ENCODE data around the gene ACTC1. TPM values are rescaled to one million over a fixed set of nuclear protein-coding genes. Genes with fewer than 3 reads are reported as not detected.
"Not testable (repeated sequence)": the region's sequence is repeated elsewhere in the genome, so short reads cannot be mapped to it uniquely, and the experiment has no call there.

Gene ACTC1
- polyA plus RNA-seq (ENCODE audit: insufficient read length in 4 of 4): 1 to 10 TPM; 1.1 to 2.0 (median 1.5) TPM

DNA sequence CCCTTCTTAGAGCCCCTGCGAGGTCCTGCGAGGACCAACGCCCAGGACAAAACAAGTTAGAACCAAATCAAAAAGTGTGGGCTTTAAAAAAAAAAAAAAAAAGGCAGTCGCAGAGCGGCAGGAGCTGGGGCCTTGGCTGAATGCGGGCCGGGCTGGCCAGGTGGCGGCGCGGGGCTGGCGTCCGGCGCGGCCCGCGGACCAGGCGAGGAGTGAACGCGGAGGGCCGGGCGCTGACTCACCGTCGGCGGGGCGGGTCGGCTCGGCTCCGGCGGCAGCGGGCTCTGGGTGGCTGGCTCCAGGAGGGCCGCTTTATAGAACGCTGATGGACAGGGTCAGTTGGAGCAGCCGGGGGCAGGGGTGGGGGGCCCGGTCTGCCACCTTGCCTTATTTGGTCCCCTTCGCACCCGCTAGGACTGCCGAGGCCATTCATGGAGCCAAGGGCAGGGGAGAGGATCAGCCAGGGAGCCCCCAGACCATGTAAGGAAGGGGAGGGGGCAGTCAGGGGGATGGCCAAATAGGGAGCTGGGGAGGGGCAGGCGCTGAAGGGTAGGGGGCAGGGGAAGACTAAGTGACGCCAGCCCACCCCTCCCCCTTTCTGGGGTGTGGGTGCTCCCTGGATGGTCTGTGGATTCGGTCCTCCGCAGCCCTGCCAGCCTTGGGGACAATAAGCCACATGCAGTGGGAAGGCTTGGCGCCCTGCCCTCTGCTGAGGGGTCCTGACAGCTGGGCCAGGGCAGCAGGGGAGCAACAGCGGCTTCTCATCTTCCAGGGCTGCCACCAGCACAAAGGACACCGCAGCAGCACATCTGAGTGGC is at the start of gene ACTC1:
ACTC1 (minus strand) TSS at position 283 of the 815 bp plus-strand sequence. CDS start 741 bp downstream, outside the sequence.
- DNase-seq (ENCODE audit: low read depth in 4 of 4, low spot score in 3 of 4): no peak

DNA sequence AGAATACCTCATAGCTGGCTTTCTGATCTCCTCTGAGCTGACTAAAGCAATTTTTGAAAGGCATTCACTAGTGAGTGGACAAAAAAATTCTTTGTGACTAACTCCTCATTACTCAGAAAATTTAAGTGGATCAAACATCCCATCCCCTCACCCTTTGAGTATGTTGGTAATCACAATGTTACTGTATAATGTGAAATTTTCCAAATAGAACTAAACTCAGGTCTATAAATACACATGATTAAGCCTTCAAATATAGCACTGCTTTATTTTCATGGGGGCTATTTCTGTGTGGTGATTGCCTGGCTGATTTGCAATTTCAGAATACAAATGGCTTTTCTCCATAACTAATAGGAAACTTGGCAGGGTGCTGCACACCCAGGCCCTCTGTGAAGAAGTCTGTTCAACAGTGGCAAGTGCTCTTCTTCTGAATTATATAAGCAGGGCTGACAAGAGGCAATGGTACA is 45.9 kb upstream of the ACTC1 start:
- DNase-seq (ENCODE audit: low read depth in 4 of 4, low spot score in 3 of 4): no peak

DNA sequence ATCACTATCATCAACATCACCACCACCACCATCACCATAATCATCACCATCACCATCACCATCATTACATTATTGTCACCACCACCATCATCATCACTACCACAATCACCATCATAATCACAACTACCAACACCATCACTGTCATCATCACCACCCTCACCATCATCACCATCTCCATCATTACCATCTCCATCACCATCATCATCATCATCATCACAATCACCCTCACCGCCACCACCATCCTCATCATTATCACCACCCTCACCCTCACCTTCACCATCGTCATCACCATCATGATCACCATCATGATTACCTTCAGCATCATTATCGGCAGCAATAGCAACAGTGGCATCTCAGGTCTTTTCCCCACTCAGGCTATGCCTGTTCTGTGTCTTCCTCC is 42.9 kb upstream of the ACTC1 start:
- DNase-seq (ENCODE audit: low read depth in 4 of 4, low spot score in 3 of 4): no peak

DNA sequence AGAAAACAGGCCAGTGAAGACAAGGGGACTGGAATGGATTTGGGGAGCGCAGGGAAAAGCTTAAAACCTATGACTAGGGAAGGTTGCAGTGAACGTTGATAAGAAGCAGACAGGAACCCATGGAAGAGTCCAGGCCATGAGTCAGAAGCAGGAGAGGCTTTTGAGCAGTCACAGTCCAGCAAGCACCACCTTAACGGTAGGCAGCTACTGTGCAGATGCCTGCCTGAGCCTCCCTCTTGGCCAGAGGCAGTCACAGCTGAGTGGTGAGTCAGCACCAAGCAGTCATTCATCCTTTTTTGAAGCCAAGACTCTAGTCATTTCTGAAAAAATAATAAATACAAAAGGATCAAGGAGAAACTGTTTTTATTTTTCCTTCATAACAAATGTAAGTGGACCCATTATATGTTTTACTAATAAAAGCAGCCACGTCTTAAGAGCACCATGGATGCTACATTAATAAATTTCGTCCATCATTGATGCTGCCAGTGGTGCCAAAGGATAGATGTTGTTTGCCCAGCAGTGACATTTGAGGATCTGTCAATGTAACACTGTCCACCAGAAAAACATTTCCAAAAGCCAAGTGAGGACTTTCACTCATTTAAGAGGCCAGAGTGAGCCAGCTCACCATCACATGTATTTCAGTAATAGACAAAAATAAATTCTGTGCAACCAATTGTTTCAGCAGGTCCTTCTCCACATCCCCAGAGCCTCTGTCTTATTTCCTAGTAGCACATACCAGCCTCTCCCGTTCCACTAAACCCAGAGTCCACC is 42.1 kb upstream of the ACTC1 start:
- DNase-seq (ENCODE audit: low read depth in 4 of 4, low spot score in 3 of 4): no peak

DNA sequence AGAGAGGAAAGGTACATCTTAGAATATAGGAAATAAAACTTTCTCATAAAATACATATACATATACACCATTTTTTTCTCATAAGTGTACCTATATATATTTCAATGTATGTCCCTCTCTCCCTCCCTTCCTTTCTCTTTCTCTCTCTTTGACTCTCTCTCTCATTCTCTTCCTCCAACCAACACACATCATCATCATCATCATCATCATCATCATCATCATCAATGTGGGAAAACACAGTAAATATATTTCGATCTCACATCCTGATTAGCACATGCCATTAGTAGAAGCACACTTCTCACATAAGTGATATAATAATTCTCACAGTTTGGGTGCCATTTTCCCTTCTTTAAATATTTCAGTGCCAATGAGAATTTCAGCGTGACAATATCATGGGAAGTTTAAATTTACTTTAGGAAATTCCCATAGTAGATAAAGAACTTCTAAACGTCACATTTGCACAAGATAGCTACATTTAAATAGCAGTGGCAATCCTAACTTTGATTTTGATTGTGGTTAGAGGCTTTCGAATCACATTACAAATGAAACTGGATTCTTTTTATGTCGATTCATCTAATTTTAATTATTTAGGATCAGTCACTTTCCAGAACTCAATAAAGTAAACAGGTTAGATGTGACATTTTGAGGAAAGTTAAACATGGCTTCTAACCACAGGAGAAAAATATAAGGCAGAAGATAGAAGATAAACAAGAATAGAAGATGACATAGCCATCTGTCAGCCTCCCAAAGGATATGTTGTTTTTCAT is 33.0 kb upstream of the ACTC1 start:
- DNase-seq (ENCODE audit: low read depth in 4 of 4, low spot score in 3 of 4): no peak

DNA sequence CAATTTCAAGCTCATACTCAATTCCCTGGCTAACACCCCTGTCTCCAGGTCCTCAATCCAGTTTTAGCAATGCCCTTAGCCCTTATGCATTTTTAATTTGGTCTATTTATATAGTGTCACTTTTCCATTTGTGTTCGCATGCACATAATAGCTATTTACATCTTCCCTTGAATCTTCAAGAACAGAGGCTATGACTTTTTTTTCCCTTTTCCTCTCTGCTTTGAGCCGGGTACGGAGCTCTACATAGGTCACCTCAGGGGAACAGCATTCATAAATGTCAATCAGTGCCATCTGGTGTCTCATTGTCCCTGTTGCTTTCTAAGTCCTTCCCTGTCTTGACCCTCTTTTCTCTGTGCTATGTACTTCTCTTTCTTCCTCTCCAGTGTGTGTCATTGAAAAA is 26.5 kb upstream of the ACTC1 start:
- no peak for DNase-seq (ENCODE audit: low read depth in 4 of 4, low spot score in 3 of 4)

DNA sequence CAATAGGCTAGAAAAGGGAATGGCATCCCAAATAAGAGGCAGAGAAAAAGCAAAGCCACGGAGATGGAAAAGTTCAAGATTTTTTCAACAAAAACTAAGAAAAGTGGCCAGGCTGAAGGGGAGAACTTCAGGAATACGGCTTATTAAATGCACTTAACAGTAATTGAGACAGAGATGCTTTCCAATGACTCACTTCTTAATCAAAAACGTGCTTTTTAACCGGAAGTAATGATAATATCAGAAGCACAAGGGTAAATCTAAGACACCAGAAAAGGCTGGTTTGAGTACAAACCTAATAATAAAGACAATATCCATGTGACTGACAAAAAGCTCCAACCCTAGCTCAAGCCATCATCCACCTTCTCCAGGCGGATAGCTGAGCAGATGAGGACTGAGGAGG is 24.8 kb upstream of the ACTC1 start:
- no peak for DNase-seq (ENCODE audit: low read depth in 4 of 4, low spot score in 3 of 4)

DNA sequence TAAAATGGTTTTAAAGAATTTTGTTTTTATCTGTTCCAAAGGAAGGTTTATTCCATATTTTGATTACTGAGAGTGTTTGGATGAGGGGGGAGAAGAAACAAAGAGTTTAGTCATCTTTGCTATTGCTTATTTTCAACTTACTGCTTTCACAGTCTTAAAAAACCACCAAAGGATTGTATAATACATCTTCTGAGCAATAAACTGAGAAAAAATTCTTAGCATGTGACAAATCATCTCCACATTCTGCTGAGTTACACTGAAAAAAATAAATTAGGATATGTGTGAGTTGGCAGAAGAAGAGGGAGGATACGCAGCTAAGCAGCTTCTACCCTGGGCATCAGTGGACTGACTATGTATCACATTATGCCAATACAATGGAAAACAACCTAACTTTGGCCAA is 23.2 kb upstream of the ACTC1 start:
- no peak for DNase-seq (ENCODE audit: low read depth in 4 of 4, low spot score in 3 of 4)

DNA sequence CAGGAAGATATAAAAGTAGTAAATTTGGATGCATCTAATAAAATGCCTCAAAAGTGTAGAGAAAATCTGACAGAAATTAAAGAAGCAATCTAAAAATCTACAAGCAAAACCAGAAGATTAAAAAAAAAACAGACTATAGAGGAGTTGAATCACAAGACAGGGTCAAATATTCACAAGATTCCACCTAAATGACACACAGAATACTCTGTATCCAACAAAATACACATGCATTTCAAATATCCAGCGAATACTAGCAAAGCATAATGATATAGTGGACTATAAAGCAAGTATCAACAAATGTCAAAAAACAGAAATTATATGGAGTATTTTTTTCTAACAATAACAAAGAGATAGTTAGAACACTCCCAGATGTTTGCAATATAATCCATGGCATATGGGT is 20.5 kb upstream of the ACTC1 start:
- no peak for DNase-seq (ENCODE audit: low read depth in 4 of 4, low spot score in 3 of 4)

DNA sequence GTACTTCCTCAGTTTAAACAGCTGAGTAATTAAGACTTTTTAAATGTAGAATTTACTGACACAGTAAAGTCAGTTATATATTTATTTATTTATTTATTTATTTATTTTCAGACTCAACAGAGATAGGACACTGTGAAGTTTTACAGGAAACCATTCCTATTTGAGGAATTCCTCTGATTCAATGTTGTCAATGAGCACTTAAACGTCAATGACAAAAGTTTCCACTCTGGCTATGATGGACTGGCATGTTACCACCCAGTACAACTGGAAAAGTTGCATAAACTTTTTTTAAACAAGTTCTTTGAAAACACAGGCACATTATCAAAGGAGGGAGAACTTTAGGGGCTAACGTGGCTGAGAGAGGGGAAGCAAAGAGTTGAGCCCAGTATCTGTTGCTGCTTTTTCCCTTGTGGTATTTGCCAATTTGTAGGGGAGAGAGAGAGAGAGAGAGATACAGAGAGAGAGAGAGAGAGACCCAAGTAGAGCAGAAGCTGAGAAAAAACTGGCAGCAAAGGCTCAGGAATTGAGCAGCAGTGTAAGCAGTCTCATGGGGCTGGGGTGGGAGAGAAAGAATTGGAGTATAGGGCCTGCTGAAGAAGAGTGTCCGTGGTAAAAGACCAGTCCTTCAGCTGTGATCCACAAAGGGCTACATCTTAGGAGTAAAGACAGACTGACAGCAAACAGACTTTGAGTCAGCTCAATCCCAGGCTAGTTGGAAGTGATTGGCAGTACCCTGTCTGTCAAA is 18.3 kb upstream of the ACTC1 start:
- no peak for DNase-seq (ENCODE audit: low read depth in 4 of 4, low spot score in 3 of 4)

DNA sequence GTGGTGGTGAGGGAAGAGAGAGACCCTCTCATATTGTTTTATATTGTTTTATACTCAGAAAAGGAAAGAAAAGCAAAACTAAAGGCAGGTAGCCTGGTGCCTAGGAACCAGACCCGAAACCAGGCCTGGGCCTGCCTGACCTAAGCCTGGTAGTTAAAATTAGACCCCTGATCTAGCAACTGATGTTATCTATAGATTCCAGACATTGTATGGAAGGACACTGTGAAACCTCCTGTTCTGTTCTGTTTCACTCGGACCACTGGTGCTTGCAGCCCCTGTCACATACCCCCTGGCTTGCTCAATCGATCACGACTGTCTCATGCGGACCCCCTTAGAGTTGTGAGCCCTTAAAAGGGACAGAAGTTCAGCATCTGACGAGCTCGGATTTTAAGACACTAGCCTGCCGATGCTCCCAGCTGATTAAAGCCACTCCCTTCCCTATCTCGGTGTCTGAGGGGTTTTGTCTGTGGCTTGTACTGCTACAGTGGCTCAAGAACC is 17.6 kb upstream of the ACTC1 start:
- DNase-seq (ENCODE audit: low read depth in 4 of 4, low spot score in 3 of 4): not testable (repeated sequence)

DNA sequence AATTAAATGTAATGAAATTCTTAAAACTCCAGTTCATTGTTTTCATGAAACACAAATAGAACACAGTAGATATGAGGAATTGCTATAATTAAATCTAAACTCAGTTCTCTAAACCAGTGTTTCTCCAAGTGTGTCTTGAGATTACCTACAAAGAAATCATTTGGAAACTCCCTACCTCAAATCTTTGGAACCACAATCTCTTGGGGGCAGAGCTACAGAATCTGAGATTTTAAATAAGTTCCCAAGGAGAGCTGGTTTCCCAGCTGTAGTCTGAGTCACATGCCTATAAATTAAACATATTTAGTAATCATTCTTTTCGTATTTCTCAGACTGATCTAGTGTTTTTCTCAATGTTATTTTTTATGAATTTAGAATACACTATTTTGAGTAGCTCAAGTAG is 17.0 kb upstream of the ACTC1 start:
- no peak for DNase-seq (ENCODE audit: low read depth in 4 of 4, low spot score in 3 of 4)

DNA sequence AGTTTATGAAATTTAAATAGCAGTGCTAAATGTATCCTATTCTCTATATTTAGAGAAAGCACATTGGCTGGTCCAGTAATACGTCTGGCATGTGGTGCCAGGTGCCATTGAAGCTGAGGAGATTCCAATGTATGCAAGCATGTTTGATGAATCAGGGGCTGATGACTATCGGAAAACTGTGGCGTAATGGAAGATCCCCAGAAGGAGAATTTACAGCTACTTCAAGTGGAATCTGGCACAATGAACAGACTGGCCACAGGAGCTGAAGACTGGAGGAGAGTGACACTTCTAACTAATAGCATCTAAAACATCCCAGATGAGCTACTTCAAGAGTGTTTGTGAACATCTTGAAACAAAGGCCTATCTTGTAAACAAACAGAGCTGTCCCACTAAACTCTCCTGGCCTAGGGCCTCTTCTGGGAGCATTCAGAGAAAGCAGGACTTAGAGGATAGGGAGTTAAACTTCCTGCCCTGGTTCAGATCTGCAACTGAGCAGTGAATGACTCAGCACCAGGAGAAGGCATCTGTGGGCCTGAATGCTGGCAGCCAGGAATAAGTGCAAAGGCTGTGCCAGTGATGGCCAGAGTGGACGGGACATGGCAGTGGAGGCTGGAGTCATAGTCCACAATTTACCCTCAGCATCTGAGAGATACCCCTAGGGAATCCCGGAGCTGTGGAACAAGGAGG is 15.2 kb upstream of the ACTC1 start:
- no peak for DNase-seq (ENCODE audit: low read depth in 4 of 4, low spot score in 3 of 4)

DNA sequence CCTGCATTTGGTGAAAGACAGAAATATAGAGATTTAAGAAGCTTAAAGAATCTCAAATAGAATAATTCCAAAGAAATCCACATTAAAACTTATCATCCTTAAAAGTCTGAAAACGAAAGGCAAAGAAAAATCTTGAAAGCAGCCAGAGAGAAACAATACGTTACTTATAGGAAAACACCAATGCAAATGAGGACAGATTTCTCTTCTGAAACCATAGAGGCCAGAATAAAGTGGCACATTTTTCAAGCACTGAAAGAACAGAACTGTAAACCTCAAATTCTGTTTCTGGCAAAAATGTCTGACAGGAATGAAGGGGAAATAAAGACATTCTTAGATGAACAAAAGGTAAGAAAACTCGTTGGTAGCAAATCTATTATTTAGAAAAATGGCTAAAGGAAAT is 13.8 kb upstream of the ACTC1 start:
- DNase-seq (ENCODE audit: low read depth in 4 of 4, low spot score in 3 of 4): no peak

DNA sequence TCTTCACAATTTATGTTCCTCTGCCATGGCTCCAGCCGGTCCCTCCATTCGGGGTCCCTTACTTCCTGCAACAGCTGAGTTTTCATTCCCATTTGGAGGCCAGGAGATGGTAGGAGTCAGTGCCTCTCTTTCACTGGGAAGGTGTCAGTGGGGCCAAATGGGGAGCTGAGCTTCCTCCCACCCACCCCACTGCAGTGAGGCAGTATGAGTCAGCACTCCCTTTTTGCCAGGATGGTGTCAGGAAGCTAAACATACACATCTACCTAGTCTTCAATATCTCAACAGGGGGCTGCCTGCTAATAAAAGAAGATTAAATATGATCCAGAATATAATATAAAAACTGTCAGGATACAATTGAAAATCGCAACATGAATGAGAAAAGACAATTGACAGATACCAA is 12.7 kb upstream of the ACTC1 start:
- DNase-seq (ENCODE audit: low read depth in 4 of 4, low spot score in 3 of 4): no peak

DNA sequence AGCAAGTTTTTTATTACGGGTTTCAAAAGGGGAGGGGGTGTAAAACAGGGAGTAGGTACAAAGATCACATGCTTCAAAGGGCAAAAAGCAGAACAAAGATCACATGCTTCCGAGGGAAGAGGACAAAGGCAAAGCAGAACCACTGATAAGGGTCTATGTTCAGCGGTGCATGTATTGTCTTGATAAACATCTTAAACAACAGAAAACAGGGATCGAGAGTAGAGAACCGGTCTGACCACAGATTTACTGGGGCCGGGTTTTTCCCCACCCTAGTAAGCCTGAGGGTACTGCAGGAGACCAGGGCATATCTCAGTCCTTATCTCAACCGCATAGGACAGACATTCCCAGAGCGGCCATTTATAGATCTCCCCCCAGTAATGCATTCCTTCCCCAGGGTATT is 11.9 kb upstream of the ACTC1 start:
- not testable (repeated sequence) for DNase-seq (ENCODE audit: low read depth in 4 of 4, low spot score in 3 of 4)

DNA sequence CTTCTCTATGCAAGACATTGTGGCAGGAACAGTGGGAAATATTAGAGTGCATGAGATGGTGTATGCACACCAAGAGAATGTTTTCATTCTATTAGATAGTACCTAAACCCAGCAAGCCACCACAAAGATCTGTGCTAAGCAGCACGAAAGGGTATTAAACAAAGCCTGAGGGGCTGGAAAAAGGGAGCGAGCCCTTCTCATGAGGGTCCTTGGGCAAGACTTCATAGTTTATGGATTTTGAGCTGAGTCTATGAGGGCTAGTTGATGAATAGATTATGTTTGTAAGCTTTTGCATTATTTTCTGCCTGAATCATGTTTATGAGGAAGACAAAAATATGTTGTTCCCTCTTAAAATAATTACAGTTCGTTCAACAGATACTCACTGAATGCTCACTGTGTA is 9.4 kb upstream of the ACTC1 start:
- no peak for DNase-seq (ENCODE audit: low read depth in 4 of 4, low spot score in 3 of 4)

DNA sequence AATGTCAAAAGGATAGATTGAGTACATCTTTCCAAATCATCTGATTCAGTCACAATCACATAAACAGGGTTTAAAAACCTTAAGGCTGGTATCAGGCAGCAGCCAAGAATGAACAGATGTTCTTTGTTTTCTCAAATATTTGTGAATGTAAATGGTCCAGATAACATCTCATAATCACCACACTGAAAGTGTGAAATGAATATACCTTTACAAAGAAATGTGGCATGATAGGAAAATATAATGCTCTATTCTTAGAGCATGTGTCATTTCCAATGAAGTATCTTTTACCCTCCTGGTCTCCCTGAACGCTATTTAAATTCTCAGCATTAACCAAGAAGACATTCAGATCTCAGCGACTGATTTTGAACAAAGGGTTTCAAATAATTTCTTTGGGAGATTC is 8.8 kb upstream of the ACTC1 start:
- no peak for DNase-seq (ENCODE audit: low read depth in 4 of 4, low spot score in 3 of 4)

Data from right renal pelvis (tissue), 4 donors.